UCSD-AML1 (cell line): Measurements from ENCODE around the gene TMEM119.
"Not testable (repeated sequence)": the region's sequence is repeated elsewhere in the genome, so short reads cannot be mapped to it uniquely, and the experiment has no call there.

ENCODE experiments used
- DNase-seq: peaks from one replicate; lab custom pipeline; 2025; ENCODE audit not compliant: unreplicated experiment; lab: John Stamatoyannopoulos, UW

The TMEM119 gene

DNA sequence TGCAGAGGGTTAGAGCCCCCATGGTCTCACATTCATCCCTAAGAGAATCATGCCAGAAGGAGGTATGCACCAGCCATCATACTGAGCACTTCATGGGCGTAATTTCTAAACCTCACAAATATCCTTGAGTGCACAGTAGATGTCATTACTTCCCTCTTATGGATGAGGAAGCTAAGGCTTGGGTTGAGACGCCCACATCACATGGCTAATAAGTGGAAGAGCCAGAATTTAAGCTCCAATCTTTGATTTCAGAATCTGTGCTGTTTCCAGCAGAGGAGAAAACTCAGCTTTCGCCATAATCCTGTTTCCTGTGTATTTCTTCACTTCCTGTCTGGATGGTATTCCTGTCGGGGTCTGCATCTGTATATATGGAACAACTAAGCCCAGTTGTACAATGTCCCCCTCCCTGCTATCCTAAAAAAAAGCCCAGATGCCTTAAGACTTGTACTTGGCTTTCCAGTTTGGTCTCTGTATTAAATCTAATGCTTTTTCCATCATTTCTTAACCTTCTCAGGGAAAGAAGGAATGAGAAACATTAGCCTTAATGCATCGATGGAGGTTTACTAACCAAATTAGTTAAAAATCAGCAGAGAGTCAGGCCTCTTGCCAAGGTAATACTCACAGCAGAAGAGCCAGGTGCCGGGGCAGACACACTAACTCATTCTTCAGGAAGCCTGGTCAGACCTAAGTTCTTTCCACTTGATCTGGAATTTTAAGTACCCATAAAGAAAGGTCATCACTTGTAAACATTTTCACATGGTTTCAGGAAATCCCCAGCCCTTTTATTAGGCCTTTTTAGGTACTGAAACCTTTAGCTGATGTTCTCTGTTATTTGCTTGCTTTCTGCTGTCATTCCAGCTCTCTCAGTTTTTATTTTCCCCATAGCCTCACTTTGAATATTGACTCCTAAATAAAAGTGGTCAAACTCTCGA, 30.2 kb downstream of the TMEM119 start:
- no peak for DNase-seq

DNA sequence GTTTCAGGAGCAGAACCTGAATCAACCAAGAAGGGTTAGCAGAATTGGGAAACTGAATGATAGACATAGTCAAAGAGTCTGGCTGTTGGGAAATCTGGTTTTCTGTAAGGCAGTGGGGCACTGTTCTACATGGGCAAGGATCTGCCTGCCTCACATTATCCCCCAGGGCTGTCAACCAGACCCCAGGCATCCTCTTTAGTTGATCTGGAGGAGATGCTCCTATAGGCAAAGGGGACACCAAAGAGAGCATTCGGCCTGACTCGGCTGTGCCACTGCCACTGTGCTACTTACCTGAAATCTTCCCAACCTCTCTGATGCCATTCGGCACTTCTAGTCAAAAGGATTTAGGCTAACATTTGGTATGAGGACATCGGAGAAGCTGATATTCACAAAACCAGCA, 31.4 kb downstream of the TMEM119 start:
- no peak for DNase-seq

DNA sequence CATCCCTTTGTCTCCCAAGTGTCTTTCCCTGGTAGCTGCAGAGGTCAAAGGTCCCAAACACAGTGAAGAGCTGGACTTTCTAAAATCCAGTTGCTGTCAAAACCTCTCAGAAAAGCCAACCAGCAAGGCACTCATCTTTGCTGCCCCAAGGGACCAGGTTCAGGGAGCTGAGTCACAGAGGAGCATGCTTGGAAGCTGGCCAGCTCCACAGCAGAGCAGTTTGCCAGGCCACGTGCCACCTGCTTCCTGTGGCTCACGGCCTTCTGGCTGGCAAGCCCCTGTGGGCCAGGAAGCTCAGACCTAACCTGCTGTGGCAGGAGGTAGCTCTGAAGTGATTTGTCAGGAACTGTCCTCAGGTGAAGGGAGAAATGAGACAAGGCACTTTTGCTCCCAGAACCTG, 31.9 kb downstream of the TMEM119 start:
- peak; percentile 59 for DNase-seq

DNA sequence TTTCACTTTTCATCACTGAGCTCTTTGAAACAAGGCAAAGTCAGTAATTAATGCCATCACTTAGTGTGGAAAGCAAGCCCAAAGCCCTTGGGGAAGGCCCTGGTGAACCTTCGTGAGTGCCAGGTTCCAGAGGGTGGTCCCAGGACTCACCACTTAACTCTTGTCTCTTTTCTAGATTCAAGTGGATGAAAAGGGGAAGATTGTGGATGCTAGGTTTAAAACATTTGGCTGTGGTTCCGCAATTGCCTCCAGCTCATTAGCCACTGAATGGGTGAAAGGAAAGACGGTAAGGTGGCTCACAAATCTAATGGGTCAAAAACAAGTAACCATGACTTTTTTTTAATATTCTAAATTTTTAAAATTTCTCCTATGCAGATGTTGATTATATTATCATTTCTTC, 32.7 kb downstream of the TMEM119 start:
- DNase-seq: no peak

DNA sequence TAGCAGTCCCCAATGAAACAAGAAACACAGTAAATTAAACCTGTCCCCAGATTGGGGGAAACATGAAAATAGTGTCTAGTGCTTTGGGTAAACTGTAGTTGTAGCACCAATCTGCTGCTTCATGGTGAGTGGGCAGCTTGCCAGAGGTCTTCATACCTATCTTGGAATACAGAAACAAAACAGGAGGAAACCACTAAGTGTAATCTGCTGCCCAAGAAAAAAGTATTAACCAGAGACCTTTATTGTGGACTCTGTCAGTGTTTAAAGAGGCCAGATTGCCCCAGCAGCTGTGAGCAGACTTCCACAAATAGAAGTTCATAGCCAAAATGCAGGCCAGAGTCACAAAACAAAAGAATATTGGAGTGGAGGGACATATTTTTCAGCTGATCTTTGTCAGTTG, 33.2 kb downstream of the TMEM119 start:
- DNase-seq: no peak

DNA sequence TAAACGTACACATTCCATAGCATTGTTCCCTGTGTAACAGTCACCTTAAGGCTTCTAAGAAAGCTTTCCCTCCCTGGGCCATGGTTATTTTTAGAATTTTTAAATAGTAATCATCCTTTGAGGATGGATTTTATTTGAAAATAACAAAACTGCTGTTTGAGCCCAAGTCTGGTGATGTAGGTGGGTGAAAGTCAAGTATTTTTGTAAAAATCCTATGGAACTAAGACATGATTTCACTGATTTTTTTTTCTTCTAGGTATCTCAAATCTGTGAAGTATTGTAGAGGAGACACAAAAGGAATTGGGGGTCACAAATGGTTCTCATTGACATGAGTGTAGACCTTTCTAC, 34.1 kb downstream of the TMEM119 start:
- DNase-seq: no peak

DNA sequence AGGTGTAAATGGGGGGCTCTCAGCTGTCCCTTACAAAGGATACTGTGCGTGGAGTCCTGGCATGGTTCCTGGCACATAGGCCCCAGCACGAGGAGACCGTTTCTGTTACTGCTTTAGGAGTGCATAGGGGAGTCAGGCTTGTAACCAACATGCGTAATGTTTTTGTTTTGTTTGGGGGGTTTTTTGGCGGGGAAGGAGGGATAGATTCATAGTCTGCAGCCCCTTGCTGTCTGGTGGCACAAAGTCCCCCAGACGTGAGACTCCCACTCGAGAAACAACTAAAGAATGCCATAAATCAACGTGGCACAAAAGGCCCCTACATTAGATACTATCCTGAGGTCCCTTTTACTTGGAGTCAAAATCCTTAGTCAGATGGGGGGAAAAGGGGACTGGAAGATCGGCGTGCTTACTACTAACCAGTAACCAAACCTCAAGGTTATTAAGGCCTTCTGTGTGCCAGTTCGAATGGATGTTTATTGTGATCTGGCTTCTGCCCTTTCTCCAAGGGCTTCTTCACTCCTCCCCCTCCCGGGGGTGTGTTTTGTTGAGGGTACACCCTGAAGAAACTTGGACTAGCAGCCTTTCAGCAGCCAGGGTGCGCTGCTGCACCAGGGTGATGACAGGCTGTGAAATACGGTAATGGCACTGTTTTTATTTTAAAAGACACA, 34.6 kb downstream of the TMEM119 start:
- peak; percentile 83 for DNase-seq

DNA sequence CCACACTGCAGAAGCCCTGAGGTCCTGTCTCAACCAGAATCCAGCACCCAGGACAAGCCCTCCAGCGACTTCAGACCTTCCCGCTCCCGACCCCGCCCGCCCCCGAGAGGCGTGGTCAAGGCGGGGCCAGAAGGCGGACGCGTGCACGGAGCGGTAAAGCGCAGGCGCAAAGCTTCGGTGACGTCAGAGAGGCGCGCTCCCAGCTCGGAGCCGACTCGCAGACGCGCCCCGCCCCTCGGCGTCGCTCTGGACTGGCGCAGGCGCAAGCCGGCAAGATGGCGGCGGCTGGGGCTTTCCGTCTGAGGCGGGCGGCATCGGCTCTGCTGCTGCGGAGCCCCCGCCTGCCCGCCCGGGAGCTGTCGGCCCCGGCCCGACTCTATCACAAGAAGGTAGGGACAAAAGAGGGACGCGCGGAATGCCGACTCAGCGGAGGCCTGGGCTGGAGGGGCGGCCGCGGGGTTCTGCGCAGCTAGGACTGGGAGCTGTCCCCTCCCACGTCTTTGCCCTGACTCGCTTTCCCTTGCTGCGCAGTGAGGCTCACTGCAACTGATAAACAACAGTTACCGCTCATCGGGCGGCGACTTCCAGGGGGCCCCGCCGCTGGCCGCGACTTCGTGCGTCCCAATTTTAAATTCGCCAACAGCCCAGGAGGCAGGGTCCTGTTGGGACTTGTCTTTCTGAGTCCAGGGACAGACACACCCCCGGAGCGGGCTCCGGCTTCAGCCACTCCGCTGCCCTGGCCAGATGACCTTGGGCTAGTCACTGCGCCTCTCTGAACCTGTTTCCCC, 35.3 kb downstream of the TMEM119 start, which contains the start of gene ISCU:
ISCU (plus strand) TSS at position 249 of the 788 bp plus-strand sequence; CDS start at position 276, 27 bp downstream.
- peak; percentile 99 for DNase-seq

DNA sequence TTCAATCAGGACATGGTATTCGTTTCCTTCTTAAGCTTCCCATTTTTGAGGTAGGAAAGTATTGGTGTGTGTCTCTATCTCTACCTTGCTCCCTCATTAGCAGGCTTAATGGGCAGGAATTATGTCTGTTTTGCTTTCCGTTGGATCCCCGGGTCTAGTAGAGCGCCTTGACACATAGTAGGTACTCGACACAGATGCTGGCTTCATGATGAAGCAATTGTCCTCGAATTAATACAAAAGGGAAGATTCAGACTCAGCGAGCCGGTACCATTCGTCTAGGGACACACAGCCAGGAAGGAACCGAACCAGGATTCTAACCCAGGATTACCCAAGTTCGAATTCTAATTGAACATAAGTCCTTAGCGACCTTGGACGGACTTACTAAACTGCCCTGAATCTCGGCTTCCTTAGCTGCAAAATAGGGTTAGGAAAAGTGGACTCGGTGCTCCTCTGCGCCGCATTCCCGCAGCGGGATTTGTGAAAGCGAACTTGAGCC, 36.0 kb downstream of the TMEM119 start:
- DNase-seq: no peak

DNA sequence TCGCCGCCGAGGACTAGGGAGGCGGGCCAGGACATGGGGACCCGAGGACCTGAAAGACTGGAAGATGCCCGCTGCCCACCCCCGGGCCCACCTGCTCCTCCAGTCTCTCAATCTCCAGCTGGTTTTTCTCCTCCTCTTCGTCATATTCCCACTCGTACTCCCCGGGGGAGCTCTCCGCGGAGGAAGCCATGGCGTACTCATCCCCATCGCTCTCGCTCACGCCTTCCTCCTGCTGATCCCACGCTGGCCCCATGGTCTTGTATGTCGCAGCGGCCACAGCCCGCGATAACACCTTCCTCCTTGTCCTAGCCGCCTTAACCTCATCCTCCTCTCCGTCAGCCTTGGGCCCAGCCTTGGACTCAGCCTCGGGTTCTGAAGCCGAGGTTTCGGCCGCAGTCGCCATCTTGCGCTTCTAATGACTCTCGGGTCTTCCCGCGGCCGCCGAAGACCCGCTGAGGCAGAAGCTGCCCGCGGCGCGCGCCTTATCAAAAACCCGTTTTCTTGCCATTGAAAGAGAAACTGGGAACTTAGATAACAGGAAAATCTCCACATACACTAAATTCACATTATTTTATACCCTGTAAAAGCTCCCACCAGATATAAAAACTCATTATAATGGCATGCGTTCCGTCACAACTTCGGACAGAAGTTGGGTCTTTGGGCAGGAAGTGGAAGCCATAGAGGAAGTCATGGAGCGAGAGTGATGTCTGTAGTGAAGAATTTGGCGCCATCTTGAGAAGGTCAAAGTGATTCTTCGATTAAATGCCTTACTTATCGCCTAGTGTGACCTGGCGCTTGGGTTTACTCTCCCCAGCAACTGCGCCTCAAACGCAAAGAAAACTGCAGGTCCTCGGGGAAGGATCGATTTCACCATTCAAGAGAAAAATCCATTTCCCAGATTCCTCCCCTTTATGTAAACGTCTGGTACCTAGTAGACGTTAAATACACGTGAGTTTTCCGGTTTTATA, 36.8 kb downstream of the TMEM119 start, which contains the start of gene SART3:
SART3 (minus strand) TSS at position 422 of the 968 bp plus-strand sequence; CDS start at position 403, 19 bp downstream.
- DNase-seq: peak; percentile 80

DNA sequence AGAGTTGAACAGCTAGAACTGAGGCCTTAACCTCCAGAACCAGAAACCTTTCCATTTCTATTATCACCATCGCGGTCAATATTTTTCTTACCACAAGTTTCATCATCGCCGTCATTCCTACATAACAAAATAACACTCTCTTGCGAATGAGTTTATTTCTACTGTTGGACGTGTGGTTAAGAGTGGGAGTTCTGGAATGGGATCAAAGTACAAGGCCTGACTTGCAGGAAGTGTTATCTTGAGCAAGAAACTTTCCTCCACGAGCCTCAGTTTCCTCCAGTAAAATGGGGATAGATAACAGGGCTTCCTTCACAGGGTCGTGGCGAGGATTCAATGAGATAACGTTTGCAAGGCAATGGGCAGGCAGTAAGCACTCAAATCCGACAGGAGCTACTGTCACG, 37.6 kb downstream of the TMEM119 start:
- no peak for DNase-seq

DNA sequence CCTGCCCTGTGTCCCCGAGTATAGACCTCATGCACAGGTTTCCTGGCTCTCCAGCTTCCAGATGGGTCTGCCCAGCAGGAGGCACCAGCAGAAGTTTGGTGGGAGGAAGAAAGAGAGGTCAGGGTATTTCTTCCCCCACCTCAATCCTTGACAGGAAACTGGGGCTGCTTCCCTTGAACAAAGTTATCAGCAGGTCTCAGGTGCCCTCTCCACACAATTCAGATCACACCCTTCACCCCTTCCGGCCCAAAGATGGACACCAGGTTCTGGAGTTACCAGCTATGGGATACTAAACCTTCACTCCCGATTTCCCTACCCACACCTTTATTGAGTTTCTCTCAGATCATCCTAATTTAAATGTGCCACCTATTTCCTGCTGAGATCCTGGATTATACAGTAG, 38.1 kb downstream of the TMEM119 start:
- DNase-seq: no peak

DNA sequence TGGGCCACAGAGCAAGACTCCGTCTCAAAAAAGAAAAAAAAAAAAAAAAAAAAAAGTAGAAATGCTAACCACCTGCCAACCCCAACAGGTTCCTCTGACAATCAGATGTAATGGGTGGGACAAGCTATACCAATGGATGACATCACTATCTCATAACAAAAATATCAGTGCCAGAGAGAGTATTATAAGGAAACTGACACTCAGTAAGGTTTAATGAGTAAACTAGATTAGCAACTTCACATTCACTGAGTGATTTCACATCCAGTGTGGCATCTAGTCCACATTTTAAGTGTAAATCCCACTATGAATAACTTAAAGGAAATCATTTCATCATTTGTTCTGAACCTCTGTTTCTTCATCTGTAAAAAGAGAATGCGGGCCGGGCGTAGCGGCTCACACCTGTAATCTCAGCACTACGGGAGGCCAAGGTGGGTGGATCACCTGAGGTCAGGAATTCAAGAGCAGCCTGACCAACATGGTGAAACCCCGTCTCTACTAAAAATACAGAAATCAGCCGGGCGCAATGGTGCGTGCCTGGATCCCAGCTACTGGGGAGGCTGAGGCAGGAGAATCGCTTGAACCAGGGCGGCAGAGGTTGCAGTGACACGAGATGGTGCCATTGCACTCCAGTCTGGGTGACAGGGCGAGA, 38.8 kb downstream of the TMEM119 start:
- DNase-seq: no peak

DNA sequence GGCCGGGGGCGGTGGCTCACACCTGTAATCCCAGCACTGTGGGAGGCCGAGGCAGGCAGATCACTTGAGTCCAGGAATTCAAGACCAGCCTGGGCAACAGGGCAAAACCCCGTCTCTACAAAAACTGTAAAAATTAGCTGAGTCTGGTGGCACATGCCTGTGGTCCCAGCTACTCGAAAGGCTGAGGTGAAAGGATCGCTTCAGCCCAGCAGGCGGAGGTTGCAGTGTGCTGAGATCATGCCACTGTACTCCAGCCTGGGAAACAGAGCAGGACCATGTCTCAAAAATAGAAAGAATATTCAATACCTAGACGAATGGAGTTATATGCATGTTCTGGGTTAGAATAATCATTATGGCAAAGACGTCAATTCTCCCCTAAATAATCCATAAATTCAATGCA, 42.5 kb downstream of the TMEM119 start:
- not testable (repeated sequence) for DNase-seq

DNA sequence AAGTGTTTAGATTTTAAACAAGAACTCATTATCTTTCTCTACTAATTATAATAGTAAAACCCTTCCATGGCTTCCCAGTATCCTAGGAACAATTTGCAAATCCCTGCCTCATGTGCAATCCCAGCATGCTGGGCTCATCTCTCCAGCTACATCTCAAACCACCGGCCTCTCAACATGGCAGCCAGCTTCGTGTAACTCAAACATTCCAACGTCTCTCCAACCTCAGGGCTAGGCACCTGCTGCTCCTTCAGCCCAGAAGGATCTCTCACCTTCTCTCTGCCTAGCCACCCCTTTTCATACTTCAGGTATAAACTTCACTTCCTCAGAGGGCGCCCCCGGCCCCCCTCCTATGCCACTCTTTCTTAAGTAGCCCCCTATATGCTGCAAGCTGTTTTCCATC, 44.1 kb downstream of the TMEM119 start:
- no peak for DNase-seq

DNA sequence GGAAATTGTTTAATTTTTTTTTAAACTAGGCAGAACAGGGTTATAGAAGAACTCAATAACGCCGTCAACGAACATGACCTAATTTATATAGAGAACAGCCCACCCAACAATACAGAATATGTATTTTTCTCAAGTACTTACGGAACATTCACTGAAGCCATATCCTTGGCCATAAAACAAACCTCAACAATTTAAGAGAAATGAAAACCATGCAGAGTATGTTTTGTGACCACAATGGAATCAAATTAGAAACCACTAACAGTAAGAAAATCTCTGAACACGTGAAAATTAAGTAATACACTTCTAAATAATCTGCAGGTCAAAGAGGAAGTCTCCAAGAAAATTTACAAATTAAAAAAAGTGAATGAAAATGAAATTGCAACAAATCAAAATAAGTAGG, 46.3 kb downstream of the TMEM119 start:
- no peak for DNase-seq

DNA sequence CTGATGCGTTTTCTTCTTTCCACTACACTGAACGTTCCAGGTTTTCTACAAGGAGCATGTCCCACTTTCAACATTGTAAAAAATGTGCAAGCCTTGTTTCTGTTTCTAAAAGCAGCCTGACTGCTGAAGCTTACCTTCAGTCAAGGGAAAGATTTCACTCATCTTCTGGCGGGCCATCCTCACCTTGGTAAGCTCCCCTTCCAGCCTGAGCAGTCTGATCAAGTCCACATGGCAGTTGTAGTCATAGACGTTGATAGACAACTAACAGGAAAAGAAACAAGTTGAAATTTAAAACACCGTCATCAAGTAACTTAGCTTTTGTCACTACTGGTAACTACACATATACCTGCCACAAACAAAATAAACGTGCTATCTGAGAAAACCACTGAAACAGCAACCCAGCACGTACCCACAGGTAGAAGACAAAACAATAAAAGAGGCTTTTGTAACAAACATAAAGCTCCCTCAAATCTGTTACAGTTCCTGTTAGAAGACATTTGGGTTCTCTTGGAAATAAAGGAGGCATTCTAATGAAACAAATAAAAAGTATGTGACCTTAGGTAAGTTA, 48.8 kb downstream of the TMEM119 start:
- DNase-seq: no peak

DNA sequence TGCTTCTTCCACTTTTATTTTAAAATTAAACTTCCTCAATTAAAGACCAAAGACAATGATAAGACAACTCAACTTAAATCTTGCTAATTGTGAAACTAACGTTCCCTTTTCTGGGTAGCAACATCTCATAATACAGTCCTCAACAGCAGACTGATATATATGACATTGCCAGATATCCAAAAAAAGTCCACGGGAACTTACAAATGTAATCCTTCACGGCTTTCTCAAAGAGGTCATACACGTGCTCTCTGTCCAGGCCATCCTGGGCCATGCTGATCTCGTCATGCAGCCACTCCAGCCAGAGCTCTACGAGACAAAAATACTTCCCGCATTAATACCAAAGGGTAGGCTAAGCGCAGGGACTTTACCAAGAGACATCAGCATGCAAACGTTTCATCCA, 50.2 kb downstream of the TMEM119 start:
- no peak for DNase-seq

DNA sequence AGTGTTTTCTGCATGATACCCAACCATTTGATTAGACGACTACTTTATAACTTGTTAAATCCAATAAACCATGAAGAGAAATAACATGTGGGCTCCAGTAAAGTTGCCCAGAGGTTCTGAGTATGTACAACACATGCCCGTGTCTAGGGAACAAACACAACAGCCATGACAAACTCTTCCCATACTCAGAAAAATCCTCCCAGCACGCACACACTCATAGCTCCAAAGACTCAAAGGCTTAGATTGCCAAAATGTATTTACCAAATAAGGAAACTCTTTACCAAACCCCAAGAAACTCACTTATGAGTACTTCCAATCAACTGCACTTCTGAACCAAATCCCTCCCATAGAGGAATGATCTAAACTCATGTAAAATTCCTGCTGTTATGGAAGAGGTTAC, 54.2 kb downstream of the TMEM119 start:
- DNase-seq: no peak
